ENCODE results near the gene MYEF2.

- TF ChIP-seq CTCF (IDR thresholded peaks at IDR 0.05; ENCODE audit: low read depth, low read length, missing input control) = no peak
- no peak for TF ChIP-seq RAD21 (IDR thresholded peaks at IDR 0.05)
- no peak for TF ChIP-seq TAF1 (conservative IDR thresholded peaks at IDR 0.05)
- no peak for TF ChIP-seq MAX (IDR thresholded peaks at IDR 0.05)
- TF ChIP-seq ZBTB33 (IDR thresholded peaks at IDR 0.05) = no peak
These were observed 7.1 kb downstream of the MYEF2 start for GRCh38 chr15:48170981-48171380.

Measured in liver (tissue), 3 donors.